ENCODE results near the gene DNAI4.
"Not testable (repeated sequence)": the region's sequence is repeated elsewhere in the genome, so short reads cannot be mapped to it uniquely, and the experiment has no call there.

DNAI4 gene

GRCh38 chr1:66927528-66927927 lies 2.9 kb upstream of the DNAI4 start:
- no peak for DNase-seq

GRCh38 chr1:66925944-66926343 lies 1.3 kb upstream of the DNAI4 start:
- DNase-seq: no peak

- no peak for DNase-seq
Observed at GRCh38 chr1:66925558-66925910, 878 bp upstream of the DNAI4 start.

- no peak for DNase-seq
Observed at GRCh38 chr1:66920543-66920942, 4.1 kb downstream of the DNAI4 start.

GRCh38 chr1:66919828-66920227 lies 4.8 kb downstream of the DNAI4 start:
- DNase-seq: no peak

GRCh38 chr1:66919063-66919462 lies 5.6 kb downstream of the DNAI4 start:
- DNase-seq: no peak

GRCh38 chr1:66917476-66917875 lies 7.2 kb downstream of the DNAI4 start:
- DNase-seq: no peak

GRCh38 chr1:66916320-66916719 lies 8.3 kb downstream of the DNAI4 start:
- no peak for DNase-seq

- not testable (repeated sequence) for DNase-seq
Observed at GRCh38 chr1:66915203-66915602, 9.5 kb downstream of the DNAI4 start.

- no peak for DNase-seq
Observed at GRCh38 chr1:66893712-66894111, 30.9 kb downstream of the DNAI4 start.

GRCh38 chr1:66890621-66891020 lies 34.0 kb downstream of the DNAI4 start:
- DNase-seq: no peak

- no peak for DNase-seq
Observed at GRCh38 chr1:66889030-66889429, 35.6 kb downstream of the DNAI4 start.

GRCh38 chr1:66876664-66877063 lies 48.0 kb downstream of the DNAI4 start:
- DNase-seq: no peak

- DNase-seq: no peak
Observed at GRCh38 chr1:66873111-66873510, 51.5 kb downstream of the DNAI4 start.

GRCh38 chr1:66872024-66872423 lies 52.6 kb downstream of the DNAI4 start:
- DNase-seq: not testable (repeated sequence)

- no peak for DNase-seq
Observed at GRCh38 chr1:66867501-66867900, 57.2 kb downstream of the DNAI4 start.

- DNase-seq: no peak
Observed at GRCh38 chr1:66860529-66860928, 64.1 kb downstream of the DNAI4 start.

GRCh38 chr1:66853379-66853778 lies 71.3 kb downstream of the DNAI4 start:
- no peak for DNase-seq

- no peak for DNase-seq
Observed at GRCh38 chr1:66852870-66853269, 71.8 kb downstream of the DNAI4 start.

- DNase-seq: no peak
Observed at GRCh38 chr1:66850989-66851388, 73.7 kb downstream of the DNAI4 start.

- DNase-seq: no peak
Observed at GRCh38 chr1:66848193-66848592, 76.5 kb downstream of the DNAI4 start.

GRCh38 chr1:66840929-66841328 lies 83.7 kb downstream of the DNAI4 start:
- DNase-seq: no peak

GRCh38 chr1:66834926-66835325 lies 89.7 kb downstream of the DNAI4 start:
- DNase-seq: no peak

GRCh38 chr1:66833112-66833511 lies 91.5 kb downstream of the DNAI4 start:
- no peak for DNase-seq

- DNase-seq: no peak
Observed at GRCh38 chr1:66831529-66832239, 93.0 kb downstream of the DNAI4 start.
